PFSK-1 (cell line): ENCODE results near the gene TM4SF4.

Source experiments
- POLR2AphosphoS5 ChIP-seq: IDR thresholded peaks from 2 replicates; pipeline ENCODE4 v1.6.1; 2012; ENCODE audit warnings: low read depth, mild to moderate bottlenecking, control low read depth, low read length, moderate library complexity
- SIN3A ChIP-seq: IDR thresholded peaks from 2 replicates; pipeline ENCODE4 v1.6.1; 2012; ENCODE audit warnings: mild to moderate bottlenecking, low read length, moderate library complexity, borderline replicate concordance; ENCODE audit not compliant: insufficient read depth
- TF ChIP-seq, protein P1 (sequence below), 2 experiments: IDR thresholded peaks; 2 replicates each; pipeline versions ENCODE4 v1.6.1 to v1.8.0; 2011 to 2012; ENCODE audit warnings: low read depth in 2 of 2, low read length in 2 of 2, control low read depth in 1 of 2, inconsistent platforms in 1 of 2, mild to moderate bottlenecking in 1 of 2, moderate library complexity in 1 of 2; ENCODE audit not compliant: insufficient read depth in 1 of 2

DNA sequence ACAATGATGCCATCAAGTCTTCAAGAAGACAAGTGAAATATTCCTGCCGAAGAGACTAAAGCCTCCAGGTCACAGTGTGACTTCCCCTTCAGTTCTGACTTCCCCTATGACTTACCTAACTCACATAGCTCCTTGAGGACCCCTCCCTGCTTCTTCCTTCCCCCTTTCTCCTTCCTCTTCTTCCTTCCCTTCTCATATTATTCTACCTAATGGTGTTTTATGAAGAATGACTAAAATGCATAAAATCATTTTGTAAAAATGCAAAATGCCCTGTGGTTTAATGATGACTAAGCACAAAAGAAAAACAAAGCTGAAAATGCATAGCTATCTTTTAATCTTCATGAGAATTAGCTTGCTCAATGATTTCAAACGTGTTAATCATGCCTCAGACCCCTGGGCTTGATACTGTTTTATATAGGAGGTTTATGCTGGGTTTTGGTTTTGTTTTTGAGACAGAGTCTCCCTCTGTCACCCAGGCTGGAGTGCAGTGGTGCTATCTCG lies 26.1 kb upstream of the TM4SF4 start:
- TF ChIP-seq, protein P1, sequence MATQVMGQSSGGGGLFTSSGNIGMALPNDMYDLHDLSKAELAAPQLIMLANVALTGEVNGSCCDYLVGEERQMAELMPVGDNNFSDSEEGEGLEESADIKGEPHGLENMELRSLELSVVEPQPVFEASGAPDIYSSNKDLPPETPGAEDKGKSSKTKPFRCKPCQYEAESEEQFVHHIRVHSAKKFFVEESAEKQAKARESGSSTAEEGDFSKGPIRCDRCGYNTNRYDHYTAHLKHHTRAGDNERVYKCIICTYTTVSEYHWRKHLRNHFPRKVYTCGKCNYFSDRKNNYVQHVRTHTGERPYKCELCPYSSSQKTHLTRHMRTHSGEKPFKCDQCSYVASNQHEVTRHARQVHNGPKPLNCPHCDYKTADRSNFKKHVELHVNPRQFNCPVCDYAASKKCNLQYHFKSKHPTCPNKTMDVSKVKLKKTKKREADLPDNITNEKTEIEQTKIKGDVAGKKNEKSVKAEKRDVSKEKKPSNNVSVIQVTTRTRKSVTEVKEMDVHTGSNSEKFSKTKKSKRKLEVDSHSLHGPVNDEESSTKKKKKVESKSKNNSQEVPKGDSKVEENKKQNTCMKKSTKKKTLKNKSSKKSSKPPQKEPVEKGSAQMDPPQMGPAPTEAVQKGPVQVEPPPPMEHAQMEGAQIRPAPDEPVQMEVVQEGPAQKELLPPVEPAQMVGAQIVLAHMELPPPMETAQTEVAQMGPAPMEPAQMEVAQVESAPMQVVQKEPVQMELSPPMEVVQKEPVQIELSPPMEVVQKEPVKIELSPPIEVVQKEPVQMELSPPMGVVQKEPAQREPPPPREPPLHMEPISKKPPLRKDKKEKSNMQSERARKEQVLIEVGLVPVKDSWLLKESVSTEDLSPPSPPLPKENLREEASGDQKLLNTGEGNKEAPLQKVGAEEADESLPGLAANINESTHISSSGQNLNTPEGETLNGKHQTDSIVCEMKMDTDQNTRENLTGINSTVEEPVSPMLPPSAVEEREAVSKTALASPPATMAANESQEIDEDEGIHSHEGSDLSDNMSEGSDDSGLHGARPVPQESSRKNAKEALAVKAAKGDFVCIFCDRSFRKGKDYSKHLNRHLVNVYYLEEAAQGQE (IDR thresholded peaks at IDR 0.05; ENCODE audit: insufficient read depth in 1 of 2, low read depth in 2 of 2, low read length in 2 of 2): no peak
- TF ChIP-seq POLR2AphosphoS5 (no peak), SIN3A (no peak)
